NCI-H226 (cell line): ENCODE data around the gene PRM3.

Source experiments
- DNase-seq: peaks from one replicate; pipeline ENCODE4 v3.0.0-alpha.2; 2015

PRM3 gene

DNA sequence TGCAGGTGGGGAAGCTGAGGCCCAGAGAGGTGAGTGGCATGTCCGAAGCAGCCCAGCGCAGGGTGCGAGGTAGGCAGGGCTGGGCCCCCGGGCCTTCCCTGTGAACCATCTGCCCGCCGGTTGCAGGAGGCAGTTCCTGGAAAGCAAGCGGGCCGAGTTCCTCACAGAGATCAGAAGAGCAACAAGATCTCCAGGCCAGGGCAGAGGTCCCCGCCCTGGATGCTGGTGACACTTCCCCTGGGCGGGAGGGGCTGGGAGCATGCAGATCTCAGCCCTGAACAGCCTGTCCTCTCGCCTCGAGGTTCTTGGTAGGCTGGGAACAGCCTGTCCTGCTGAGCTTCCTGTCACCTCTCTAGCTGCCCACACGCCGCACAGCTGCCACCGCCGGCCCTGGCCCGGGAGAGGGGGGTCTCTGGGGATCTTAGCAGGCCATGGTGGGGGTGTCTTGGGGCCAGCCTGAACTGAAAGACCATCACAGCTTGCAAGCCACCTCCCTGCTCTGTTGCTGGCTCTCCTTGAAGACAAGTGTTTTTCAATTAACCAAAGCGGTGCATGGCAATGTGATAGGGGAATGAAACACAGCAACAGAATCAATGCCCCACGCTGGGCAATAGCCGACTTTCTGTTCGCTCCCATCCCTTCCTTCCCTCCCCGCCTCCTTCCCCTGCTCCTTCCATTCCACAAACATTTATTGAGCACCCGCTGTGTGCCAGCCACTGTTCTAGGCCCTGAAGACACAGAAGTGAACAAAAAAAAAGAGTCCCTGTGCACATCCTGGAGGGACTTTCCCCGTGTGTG is 49.1 kb downstream of the PRM3 start:
- DNase-seq, result no peak
